Caki2 (cell line): ENCODE data around the gene CELF1. TPM values are rescaled to one million over a fixed set of nuclear protein-coding genes. Genes with fewer than 3 reads are reported as not detected.
A peak's percentile ranks its signal among the peaks of the same experiment; 100 is the strongest.

Source experiments
- DNase-seq: peaks from one replicate; pipeline ENCODE4 v3.0.0-alpha.2; 2015; ENCODE audit warnings: low read depth
- in situ Hi-C: cut with HindIII; loops from 2 replicates; pipeline ENCODE4 v1.10.0; 2016; ENCODE audit warnings: low sequenced_read_pairs, low pct_unique_long_range_greater_than_20kb, mixed read lengths
- total RNA-seq: library from RNA; depleted of rRNA; stranded (reverse); fragments of >200 nt; shearing (Covaris generic); gene quantifications from 2 replicates; pipeline ENCODE4 v1.2.3, GENCODE V29; 2014; ENCODE audit warnings: low replicate concordance; rRNA removed

Gene CELF1
- 39.8 and 99.7 TPM in 2 replicates for total RNA-seq

GRCh38 chr11:47552566-47553405 lies at the start of gene CELF1:
Gene CELF1 (minus strand): TSS chr11:47553132. CDS start chr11:47499523, 53,609 bp downstream.
- peak; percentile 83 for DNase-seq
- in situ Hi-C loops = no loop called here

DNA sequence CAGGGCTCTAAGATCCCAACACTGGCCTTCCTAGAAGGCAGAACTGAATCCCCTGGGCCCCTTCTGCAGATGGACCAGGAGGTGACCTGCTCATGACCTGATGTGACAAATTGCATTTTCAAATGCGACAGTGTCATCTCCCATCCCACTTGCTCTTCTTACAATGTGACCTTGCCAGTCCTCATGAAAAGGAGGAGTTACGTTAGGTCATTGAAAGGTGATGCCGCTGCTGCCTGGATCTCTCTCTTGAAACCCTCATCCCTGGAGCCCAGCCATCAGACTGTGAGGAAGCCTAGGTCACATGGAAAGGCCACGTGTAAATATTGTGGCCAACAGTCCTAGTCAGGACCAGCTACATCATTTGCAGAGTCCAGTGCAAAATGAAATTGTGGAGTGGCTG lies 47.0 kb upstream of the CELF1 start:
- in situ Hi-C loops = no loop called here

DNA sequence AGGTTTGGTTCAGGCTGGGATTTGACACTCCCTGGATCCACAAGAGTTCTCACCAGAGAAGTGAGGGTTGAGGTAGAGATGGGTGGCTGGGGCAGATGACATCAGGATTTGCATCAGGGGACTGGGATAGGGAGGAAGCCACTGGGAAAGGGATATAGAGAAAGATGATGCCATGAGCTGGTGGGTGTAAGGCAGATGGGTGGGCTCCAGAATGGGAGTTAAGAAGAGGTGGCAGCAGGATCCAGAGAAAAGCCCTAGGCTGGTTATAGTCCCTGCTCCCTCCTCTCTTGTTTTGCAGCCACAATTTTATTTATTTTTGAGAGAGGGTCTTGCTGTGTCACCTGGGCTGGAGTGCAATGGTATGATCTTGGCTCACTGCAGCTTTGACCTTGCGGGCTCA lies 43.0 kb upstream of the CELF1 start:
- in situ Hi-C loops = no loop called here
- no peak for DNase-seq

More for the DNA sequence above, 47.0 kb upstream of the CELF1 start:
- DNase-seq = no peak

GRCh38 chr11:47595029-47595428 lies 42.1 kb upstream of the CELF1 start:
- DNase-seq = no peak
- in situ Hi-C loops = no loop called here

DNA sequence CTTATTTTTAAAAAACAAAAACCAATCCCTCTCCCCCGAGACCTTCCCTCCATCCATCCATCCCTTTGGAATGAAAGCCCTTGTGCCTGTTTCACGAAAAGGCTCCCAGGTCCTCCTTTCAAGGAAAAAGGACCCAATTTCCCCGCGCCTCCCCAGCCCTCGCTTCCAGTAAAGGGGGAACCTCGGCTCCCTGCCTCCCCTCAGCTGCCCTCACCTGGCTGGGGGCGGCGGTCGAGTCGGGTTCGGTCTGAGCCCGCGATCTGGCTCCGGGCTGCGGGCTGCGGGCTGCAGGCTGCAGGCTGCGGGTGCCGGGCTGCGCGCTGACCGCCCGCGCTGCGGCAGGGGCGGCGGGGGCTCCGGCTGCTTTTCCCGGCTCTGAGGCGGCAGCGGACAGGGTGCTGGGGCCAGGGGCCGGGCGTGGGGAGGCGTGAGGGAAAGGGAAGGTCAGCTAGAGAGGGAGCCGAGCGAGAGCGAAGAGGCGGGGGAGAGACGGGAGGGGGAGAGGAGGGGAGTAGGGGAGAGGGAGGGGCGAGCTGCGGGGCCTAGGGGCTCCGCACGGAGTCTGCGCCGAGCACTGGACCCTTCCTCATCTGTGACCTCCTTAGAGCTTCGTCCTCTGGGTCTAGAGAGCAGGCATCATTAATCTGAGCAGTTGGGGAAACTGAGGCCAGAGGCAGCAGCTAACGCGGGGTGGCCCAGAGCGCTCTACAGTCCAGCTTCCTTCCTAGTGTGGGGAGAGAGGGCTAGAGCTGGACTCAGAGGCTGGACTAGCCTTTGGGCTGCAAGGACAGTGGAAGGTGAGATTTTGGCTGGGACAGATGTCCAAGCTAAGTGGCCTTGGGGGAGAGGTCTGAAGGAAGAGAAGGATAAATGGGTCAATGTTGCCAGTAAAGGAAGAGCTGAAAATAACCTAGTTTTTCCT lies 41.3 kb upstream of the CELF1 start, which contains the start of gene C1QTNF4:
C1QTNF4 (minus strand) TSS at position 478 of the 922 bp plus-strand sequence. CDS start 3,601 bp downstream, outside the sequence.
- in situ Hi-C loops = no loop called here
- no peak for DNase-seq

- in situ Hi-C loops = no loop called here
- DNase-seq = no peak
Measured at GRCh38 chr11:47593492-47593933, 40.6 kb upstream of the CELF1 start.

DNA sequence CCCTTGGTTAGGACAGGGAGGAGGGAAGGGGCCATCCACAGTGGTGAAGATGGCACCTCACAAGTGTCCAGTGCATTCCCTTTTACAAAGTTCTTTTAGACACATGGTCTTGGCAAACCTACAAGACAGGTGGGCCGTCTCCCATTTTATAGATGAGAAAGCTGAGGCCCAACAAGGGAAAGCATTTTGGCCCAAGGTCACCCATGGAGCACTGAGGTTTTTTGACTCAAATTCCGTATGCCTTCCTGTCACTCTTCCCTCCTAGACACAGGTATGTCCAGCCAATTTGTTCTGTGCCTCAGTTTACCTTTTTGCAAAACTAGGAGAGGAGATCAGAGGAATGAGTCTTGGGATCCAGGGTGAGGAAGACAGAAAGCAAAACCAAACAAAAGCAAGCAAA lies 40.0 kb upstream of the CELF1 start:
- in situ Hi-C loops = no loop called here
- no peak for DNase-seq

- in situ Hi-C loops = no loop called here
- no peak for DNase-seq
Measured at GRCh38 chr11:47592251-47592650, 39.3 kb upstream of the CELF1 start.

- no peak for DNase-seq
- in situ Hi-C loops = no loop called here
Measured at GRCh38 chr11:47591764-47592163, 38.8 kb upstream of the CELF1 start.

- in situ Hi-C loops = no loop called here
- no peak for DNase-seq
Measured at GRCh38 chr11:47589977-47590861, 37.3 kb upstream of the CELF1 start.

- in situ Hi-C loops = no loop called here
- DNase-seq = no peak
Measured at GRCh38 chr11:47589584-47589976, 36.6 kb upstream of the CELF1 start.

DNA sequence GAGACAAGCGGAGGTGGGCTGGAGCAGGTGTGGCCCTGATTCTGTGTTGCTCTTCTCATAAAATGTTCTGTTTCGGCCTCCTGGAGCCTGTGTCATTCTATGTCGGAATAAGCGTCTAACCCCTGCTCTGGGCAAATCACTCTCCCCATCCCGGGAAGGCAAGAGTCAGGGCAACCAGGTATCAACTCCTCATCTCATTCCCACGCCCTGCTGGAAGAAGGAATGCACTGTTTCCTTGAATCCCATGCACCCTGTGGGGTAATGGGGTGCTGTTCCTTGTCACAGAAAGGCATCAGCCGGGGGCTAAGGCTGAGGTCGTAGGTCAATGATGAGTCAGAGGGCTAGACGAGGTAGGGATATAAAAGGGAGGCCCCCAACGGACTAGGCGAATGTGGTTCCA lies 36.2 kb upstream of the CELF1 start:
- in situ Hi-C loops = no loop called here
- DNase-seq = no peak

GRCh38 chr11:47587723-47588326 lies 34.9 kb upstream of the CELF1 start:
- DNase-seq = no peak
- in situ Hi-C loops = no loop called here

- no peak for DNase-seq
- in situ Hi-C loops = no loop called here
Measured at GRCh38 chr11:47587039-47587716, 34.2 kb upstream of the CELF1 start.

DNA sequence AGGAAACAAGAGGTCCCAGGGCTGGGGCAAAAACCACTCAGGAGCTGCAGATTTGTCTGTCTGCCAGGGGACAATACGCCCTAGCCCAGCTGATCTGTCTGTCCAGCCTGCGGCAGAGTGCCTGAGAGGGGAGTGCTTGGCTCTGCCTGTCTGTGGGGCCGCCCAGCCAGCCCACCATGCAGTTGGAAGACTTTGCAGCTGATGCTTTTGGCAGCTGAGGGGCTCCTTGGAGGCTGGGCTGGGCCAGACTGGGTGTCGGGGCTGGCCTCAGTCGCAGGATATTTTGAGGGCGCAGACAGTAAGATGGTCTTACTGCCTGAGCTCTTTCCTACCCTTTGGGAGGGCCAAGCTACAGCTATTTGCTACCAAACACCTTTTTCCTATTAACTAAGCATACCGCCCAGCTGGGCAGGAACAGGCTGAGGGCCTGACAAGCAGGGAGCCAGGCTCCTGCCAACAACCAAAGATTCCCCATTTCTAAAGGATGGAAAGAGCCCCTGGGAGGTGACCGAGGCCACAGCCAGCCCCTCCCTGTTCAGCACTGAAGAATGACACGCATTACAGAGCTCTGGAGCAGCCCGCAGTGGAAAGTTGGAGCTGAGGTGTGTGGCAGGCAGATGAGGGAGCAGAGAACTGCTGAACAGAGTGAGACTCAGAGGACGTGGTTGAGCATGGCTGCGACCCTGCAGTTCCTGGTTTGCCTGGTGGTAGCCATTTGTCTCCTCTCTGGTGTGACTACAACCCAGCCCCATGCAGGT lies 33.3 kb upstream of the CELF1 start, which contains the start of gene FAM180B:
FAM180B (plus strand) TSS at position 581 of the 758 bp plus-strand sequence; CDS start at position 672, 91 bp downstream.
- DNase-seq = no peak
- in situ Hi-C loops = no loop called here

DNA sequence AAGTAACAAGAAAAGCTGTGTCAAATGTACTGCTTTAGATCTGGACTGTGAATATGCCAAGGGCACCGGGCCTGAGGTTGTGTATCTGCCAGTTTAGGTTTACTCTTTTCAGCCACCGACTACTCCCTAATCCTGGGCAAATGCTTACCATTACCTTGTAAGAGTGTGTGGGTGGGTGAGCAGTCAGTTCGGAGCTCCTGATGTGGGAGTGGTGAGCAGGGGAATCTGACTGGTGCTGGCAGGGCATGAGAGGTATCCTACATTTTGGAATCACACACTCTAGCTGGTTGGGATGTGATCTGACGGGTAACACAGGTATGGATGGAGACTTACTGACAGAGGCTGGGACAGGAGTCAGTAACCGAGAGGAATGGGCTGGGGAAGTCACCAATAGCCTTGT lies 30.9 kb upstream of the CELF1 start:
- no peak for DNase-seq
- in situ Hi-C loops = no loop called here
